GM18517 (cell line): ENCODE results near the gene TOB2.

Experiments
- ATAC-seq: cut with Tn5 transposase; IDR thresholded peaks from one replicate; pipeline ENCODE4 v1.9.1; 2021; ENCODE audit warnings: mild to moderate bottlenecking, moderate library complexity; ENCODE audit not compliant: unreplicated experiment

TOB2 gene, protein sequence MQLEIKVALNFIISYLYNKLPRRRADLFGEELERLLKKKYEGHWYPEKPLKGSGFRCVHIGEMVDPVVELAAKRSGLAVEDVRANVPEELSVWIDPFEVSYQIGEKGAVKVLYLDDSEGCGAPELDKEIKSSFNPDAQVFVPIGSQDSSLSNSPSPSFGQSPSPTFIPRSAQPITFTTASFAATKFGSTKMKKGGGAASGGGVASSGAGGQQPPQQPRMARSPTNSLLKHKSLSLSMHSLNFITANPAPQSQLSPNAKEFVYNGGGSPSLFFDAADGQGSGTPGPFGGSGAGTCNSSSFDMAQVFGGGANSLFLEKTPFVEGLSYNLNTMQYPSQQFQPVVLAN

DNA sequence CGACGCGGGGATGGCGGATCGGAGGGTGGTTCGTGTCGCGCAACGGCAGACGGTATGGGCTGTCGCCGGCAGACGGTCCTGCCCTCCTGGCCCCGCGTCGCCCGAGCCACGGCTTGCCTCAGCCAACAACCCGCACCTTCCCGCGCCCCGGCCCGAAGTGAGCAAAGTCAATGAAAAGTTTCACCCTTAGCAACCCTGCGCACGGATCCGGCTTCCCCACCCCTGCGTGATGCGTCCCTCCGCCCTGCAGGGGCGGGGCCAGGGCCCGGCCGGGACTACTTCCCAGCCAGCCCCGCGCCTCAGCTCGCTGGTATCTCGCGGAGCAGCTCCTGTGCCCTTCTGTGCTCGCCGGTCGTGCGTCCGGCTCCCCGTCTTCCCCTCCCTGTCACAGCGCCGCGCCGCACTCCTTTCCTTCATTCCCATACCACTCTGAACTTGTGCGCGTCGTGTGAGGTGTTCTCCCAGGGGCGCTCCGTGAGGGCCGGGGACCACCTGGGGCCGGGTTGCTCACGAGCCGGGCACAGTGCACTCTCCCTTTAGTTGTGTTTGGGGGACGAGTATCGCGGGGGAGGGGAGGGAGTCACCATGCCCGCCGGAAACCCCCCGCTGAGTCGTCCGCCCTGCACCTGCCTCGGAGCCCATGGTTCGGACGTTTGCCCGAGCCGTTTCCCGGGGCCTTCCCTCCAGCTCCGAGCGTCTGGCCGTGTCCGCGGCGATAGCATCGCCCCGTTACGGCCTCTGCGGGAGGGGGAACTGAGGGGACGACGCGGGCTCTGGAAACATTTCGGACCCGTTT, at the start of gene TOB2:
Gene TOB2 (minus strand): TSS at position 163 of the 796 bp plus-strand sequence. CDS start 9,456 bp downstream, outside the sequence.
- peak; percentile 42 for ATAC-seq

DNA sequence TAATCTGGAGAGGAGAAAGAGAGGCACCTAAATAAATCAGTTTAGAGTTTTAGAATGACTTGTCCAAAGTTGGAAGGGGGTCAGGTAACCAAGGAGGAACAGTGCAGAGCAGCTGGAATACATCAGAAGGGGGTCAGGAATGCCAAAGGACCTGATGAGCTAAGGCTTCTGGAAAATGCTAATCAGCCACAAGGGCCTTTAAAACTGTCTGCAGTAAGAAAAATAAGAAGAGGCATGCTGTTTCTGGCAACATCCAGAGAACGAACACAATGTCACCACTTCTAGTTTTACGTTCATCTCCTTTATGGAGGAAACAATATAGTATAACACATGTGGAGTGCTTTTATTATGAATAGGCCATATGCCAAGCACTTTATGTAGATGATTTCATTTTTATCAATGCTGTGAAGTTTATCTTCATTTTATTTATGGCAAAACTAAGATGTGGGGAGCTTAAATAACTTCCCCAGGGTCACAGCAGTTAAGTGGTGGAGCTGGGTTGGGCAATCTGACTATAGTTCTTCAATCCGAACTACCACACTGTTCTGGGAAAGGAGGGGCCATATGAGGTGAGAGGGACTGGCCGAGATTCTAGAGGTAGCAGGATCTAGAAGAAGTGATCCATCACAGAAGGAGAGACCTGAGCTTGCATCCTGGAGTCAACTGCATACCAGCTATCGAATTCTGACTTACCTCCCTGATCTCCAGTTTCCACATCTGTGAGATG, 44.9 kb upstream of the TOB2 start:
- ATAC-seq: no peak

DNA sequence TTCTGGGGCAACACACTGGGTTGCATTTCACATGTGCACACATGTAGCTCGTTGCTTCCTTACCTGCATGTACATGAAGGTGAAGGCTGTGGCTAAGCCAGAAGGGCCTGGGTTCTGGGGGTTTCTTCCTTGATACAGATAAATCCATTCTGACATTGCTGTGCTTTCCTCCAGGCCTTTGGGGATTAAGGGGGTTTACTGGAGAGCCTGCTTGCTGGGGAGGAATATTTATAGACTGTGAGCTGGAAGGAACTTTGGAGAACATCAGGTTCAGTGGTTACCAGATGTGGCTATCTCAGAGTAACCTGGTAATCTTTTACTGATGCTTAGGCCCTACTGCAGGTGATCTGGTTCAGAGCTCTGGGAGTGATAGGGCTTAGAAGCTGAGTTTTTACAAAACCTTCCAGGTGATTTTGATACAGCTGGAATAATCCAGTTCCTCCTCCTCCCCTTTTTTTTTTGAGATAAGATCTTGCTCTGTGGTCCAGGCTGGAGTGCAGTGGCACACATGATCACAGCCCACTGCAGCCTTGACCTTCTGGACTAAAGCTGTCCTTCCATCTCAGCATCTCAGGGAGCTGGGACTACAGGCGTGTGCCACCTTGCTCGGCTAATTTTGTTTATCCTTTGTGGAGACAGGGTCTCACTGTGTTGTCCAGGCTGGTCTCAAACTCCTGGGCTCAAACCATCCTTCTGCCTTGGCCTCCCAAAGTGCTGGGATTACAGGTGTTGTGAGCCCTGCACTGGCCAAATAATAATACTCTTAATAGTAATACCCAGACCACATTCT, 42.2 kb upstream of the TOB2 start:
- no peak for ATAC-seq

DNA sequence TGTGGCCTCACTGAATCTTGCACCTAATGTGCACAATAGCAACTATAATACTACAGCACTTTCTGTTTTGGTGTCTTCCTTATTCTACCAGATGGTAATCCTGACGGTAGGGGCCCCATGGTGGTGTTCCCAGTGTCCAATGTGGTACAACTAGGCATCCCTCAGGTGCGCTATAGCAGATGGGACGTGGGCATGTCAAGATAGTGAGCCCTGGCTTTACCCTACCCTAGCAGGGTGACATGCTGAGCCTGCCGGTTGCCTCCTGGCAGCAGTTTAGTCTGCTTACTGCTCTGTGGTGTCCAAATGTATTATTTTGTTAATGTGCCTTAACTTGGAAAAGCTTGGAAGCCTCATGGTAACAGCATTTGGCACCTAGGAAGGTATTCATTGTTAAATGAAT, 41.5 kb upstream of the TOB2 start:
- no peak for ATAC-seq

DNA sequence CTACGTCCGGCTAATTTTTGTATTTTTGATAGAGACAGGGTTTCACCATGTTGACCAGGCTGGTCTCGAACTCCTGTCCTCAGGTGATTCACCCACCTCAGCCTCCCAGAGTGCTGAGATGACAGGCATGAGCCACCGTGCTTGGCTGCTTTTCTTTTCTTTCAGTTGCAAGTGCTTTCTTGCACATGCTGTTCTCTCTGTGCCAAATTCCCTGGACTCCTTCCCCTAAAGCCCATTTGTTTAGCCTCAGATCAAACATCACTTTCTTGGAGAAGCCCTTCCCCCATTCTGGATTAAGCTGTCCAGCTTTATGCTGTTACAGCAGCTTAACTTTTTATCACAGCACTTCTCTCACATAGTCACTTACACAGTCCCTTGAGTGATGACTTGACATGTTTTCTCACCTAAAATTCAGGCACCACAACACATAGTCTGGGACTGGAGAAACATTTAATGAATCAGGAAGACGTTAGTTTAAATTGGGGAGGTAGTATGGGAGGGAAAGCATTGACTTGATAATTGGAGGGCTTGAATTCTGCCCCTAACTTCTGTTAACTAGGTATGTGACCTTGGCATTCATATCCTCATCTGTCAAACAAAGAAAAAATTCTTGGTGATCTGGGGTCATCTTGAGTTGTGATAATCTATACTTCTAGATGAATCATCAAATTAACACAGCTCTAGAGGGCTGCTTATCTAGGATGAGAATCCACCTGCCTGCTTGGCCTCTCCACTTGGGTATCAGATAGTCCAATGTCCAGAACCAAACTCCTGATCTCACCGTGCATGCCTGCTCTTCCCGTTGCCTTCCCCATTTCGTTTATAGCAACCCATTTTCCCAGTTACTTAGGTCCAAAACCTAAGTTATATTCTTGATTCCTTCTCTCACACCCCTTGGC, 40.7 kb upstream of the TOB2 start:
- no peak for ATAC-seq

DNA sequence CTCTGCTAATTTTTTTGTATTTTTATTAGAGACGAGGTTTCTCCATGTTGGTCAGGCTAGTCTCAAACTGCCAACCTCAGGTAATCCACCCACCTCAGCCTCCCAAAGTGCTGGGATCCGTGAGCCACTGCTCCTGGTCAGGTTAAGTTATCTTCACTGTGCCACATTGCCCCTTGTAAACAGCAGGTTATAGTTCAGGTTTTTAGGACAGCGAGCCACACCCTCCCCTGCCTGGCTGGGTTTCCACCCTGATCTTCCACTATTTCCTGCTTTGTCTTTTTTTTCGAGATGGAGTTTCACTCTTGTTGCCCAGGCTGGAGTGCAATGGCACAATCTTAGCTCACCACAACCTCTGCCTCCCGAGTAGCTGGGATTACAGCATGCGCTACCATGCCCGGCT, 38.4 kb upstream of the TOB2 start:
- no peak for ATAC-seq

DNA sequence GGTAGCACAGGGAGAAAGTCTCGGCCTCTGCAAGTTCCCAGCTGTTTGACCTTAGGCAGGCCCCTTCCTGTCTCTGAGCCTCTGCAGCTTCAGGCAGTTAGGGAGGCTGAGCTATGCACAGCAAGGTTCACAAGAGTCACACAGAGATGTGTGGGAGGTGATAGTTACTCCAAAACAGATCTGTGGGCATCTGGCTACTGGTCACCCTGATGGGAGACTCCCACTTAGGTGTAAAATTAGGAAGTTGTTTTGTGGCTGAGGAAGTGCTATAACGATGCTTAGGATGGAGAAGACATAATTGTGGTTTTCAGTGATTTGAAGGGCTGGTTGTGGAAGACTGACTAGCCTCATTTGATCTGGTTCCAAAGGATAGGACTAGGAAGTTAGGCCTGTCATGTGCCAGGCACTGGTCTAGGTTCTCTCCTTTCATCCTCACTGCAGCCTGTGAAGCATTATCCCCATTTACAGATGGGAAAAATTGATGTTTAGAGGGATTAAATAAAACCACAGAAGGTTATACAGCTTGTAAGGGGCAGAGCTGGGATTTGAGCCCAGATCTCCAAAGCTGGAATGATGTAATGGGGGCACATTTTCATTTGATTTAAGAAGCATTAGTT, 35.8 kb upstream of the TOB2 start:
- no peak for ATAC-seq

DNA sequence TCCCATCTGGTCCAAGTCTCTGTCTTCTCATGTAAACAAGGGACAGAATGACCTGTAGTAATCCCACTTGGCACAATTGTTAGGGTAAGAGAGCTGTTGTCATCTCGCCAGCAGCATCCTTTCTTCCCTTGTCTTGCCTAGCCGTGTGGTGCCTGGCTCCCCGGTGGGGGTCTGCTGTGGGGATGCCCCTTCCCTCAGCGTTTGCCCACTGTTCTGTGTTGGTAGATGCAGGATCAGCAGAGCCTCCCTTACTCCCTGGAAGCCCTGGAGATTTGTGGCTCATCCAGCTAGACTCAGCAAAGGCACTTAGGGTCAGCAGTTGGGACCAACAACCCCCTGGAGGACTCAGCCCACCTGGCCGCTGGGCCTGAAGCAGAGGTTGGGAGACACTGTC, 35.3 kb upstream of the TOB2 start:
- no peak for ATAC-seq

DNA sequence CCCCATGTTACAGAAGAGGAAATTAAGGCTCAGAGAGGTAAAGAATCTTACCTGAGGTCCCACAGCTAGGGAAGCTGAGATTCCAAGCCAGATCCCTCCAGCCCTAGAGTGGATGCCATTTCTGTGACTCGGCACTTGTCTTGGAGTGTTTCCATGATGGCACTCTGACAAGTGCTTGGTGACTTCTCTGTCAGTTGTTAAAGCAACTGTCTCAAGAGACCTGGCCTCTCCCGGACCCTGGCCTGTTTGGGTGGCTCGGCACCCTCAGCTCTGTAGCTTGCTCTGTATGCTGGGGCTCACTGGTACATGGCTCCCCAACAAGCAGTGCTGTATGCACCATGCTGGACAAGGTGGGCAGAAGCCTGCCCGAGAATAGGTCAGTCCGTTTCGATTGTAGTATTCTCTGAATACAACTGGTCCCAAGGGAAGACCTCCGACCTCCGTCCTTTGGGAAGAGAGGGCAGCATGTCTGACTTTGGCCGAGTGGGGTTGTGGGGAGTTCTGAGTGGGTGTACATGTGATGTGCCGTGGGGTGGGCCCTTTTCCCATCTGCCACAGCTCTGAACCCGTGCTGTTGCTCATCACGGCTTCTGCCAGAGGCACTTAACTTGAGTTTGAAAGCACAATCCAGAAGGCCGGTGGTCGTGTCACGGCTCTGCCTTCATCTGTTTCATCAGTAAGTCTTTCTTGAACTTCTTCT, 34.7 kb upstream of the TOB2 start:
- no peak for ATAC-seq

DNA sequence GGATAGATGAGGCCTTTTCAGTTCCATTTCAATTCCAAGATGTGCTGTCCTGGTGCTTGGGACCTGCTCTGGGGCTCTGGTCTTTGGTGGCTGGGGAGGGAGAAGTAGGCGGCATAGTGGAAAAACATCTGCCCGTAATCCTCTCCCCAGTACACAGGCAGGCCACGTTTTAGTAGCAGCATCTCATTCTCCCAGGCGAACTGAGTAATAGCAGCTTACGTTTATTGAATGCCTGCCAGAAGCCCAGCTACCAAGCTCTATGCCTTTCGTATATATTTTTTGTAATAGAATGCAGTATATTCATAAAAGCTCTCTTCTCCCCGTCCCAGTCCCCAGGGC, 33.8 kb upstream of the TOB2 start:
- ATAC-seq: no peak

DNA sequence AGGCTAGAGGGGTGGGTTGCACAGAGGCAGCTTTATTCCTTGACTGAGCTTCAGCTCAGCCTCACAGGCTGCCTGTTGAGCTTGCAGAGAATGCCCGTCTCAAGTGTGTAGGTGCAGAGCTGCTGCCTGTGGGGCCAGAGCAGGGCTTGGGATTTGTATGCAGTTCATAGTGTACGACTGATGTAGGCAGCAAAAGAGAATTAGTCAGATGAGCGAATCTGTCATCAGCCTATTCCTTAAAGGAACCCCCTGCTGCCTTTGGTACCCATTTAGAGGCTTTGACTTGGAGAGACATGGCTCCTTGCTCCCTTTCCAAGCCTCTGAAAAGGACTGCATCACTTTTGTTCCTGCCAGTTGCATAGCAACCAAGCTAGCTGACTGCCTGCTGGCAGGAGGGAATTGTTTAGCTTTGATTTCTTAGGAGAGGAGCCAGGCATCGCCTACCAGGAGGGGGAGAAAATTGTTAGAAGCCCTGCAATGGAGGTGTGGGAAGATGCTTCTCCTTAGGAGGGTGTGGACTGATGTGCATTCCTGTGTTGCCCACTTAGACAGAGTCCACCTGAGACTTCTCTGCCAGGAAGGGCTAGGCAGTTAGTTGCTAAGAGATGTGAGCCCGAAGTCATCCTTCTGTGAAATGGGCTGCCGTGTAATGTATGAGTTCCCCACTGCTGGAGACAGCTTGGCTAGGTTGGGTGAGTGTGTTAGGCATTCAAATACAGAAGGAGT, 33.2 kb upstream of the TOB2 start:
- no peak for ATAC-seq

DNA sequence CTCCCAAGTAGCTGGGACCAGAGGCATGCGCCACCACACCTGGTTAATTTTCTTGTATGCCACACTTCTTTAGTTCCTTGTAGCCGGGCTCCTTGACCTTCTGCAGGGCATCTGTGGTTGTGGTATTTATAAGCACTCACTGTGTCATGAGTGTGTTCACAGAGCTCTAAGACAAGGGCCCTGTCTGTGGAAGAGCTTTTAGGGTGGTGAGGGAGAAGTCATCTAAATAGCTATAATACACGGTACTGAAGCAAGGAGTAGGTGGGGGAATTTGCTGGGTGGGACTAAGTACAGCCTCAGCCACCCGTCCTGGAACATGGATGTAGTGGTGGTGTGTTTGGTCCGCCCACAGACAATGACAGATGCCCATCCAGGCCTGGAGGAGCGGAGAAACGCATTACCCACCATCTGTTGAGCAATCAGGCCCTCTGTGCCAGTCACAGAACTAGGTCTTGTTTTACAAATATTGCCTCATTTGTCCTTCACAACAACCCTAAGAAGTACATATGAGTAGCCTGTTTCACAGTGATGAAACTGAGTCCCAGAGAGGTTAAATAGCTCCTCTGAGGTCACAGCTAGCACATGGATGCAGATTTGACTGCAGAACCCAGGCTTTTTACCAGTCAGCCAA, 32.4 kb upstream of the TOB2 start:
- ATAC-seq: no peak

DNA sequence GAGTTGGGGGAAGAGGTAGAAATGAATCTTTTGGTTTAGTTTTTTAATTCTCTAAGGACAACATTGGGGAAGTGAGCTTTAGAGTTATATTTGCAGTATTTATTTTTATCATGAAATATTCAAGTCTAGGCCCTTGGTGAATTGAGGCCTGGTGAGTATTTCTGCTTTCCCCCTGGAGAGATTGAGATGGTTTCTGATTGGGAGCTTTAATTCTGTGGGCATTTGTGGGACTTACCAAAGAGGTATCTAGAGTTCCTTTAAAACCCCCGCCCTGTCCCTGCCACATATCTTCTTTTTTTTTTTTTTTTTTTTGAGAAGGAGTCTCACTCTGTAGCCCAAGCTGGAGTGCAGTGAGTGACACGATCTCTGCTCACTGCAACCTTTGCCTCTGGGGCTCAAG, 31.9 kb upstream of the TOB2 start:
- ATAC-seq: no peak

DNA sequence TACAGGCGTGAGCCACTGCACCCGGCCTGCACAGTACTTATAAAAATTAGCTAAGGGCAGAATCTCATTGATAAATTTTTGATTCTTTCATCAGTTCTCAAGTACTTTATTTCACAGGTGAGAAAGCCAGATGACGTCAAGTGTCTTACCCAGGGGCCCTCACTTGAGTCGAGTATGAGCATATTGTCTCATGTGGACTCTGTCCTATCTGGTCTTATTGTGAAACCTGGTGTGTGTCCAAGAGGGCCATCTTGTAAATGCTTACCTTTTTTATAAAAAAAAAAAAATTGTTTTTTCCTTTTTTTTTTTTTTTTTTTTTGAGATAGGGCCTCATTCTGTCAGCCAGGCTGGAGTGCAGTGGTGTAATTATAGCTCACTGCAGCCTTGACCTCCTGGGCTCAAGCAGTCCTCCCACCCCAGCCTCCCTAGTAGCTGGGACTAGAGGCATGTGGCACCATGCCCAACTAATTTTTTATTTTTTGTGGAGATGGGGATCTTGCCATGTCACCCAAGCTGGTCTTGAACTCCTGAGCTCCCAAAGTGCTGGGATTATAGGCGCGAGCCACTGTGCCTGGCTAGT, 28.4 kb upstream of the TOB2 start:
- no peak for ATAC-seq

DNA sequence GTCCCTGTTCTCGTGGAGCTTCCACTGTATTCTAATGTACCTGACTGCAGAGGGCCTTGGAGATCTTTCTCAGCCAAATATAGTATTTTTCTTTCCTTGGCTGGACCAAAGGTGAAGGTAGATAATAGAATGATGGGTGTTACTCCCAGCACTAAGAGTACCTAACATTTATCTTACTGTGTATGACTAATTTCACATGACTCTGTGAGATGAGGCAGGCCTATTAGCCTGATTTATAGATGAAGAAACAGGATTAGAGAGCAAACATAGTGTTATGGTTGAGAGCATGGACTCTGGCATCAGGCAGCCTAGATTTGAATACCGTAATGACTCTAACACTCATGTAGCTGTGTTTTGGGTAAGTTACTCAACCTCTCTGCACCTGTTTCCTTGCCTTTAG, 25.0 kb upstream of the TOB2 start:
- ATAC-seq: no peak

DNA sequence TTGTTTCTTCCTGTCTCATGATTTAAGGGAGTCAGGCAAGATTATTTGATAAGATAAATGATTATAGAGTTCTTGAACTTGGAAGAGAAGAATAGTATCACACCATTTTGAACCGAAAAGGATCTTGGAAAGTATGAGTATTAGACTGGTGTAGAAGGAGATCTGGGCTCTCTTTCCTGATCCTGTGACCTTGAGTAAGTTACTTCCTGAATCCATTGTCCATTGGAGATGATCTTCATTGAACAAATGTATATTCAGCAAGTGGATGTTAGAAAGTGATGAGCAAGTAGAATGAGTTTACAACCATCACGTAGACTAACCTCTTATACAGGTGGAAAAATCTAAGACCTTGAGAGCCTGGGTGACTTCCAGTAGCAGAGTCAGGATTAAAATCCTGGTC, 24.3 kb upstream of the TOB2 start:
- no peak for ATAC-seq

DNA sequence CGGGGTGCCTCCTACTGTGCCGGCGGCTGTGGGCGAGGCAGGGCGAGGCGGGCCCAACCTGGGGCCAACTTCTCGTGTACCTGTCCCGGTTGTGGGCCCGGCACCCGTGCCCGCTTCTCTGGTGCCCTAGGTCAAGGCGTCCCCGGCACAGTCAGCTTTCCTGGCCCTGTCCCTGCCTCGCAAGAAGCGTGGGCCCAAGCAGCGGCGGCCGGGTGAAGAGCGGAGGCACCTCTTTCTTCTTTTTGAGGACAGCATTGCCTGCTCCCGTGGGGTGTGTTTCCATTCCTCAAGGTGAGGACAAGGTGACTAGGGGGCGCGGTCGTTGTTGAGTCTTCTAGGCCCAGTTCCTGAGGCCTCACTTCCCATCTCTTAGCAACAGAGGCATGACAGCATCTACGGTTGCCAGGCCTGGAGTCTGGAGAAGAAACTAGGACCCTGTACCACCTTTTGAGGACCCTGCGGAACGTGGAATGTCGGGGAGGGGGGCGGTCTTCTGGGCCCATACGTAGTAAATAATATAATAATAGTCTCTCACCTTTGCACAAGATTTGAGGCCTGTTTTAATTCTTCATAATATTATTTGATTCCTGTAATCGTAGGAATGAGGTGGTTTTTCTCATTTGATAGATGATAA, 22.7 kb upstream of the TOB2 start:
- ATAC-seq: no peak
